Immature natural killer cell (primary cell): ENCODE data around the gene SPTLC2. TPM values are rescaled to one million over a fixed set of nuclear protein-coding genes. Genes with fewer than 3 reads are reported as not detected.

ENCODE experiments used
- DNase-seq, 3 donors: peaks; one replicate each; pipeline ENCODE4 v3.0.0; 2022; ENCODE audit warnings: mixed read lengths in 1 of 3
- H3K27ac Mint-ChIP-seq, 6 donors: one replicate each; pipeline ENCODE4 v1.8.0; 2020; ENCODE audit warnings: mixed read lengths in 6 of 6, mild to moderate bottlenecking in 5 of 6, inconsistent platforms in 4 of 6, moderate library complexity in 3 of 6
- H3K27me3 Mint-ChIP-seq, 3 donors: one replicate each; pipeline ENCODE4 v1.8.0; 2020 to 2021; ENCODE audit warnings: low read depth in 3 of 3, mild to moderate bottlenecking in 3 of 3, mixed read lengths in 3 of 3, moderate library complexity in 3 of 3, inconsistent platforms in 1 of 3
- H3K36me3 Mint-ChIP-seq, 3 donors: one replicate each; pipeline ENCODE4 v1.8.0; 2020; ENCODE audit warnings: mixed read lengths in 3 of 3, inconsistent platforms in 2 of 3, mild to moderate bottlenecking in 2 of 3
- H3K4me1 Mint-ChIP-seq, 2 donors: one replicate each; pipeline ENCODE4 v1.8.0; 2020; ENCODE audit warnings: inconsistent platforms in 2 of 2, mild to moderate bottlenecking in 2 of 2, mixed read lengths in 2 of 2, moderate library complexity in 1 of 2
- H3K4me3 Mint-ChIP-seq, 5 donors: one replicate each; pipeline ENCODE4 v1.8.0; 2020; ENCODE audit warnings: mild to moderate bottlenecking in 5 of 5, mixed read lengths in 5 of 5, inconsistent platforms in 3 of 5, moderate library complexity in 3 of 5
- H3K9me3 Mint-ChIP-seq, 6 donors: one replicate each; pipeline ENCODE4 v1.8.0; 2020; ENCODE audit warnings: mild to moderate bottlenecking in 6 of 6, mixed read lengths in 6 of 6, inconsistent platforms in 4 of 6, moderate library complexity in 3 of 6
- polyA plus RNA-seq, 3 donors: library from polyadenylated mRNA; unstranded; fragments of 300-500 nt; fragmentation: Illumina TruSeq; gene quantifications; one replicate each; pipeline ENCODE4 v1.2.3, GENCODE V29; 2021

SPTLC2 gene
- polyA plus RNA-seq, 3 donors from 2014 or later: 25.2 to 35.2 (median 32.3) TPM

GRCh38 chr14:77573964-77574363 is 42.5 kb downstream of the SPTLC2 start:
- Mint-ChIP-seq H3K9me3 (no peaks in the 10 kb centered on the region), H3K27me3 (no peaks in the 10 kb centered on the region), H3K27ac (peak overlapping the region in 1 of 6 donors; percentile 34), H3K4me1 (peaks cover 8 to 47% of the 10 kb centered on the region in 2 donors), H3K4me3 (no peak overlapping the region), H3K36me3 (peaks cover 0 to 29% (median 12%) of the 10 kb centered on the region in 3 donors)
- no peak for DNase-seq

DNA sequence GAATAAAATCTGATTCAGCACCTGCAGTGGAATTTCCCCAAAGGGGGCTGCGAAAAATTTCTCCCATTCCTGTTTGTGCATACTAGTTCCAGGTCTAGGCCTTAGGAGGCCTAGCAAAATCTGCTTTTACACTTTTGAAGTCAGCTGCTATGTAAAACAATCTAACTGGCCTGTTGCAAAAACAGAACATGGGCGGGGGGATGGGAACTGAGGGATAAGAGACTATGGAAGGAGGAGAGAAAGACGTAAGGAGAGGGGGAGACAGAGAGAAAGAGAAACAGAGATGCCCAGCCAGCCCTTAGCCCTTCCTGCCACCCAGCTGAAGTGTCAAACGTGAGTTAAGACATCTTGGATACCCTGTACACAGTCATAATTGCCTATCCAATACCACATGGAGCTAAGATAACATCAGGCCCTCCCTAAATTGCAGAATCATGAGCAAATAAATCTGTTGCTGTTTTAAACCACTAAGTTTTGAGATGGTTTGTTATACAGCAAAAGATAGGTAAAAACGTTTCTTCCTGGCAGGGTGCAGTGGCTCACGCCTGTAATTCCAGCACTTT is 45.6 kb downstream of the SPTLC2 start:
- H3K36me3 Mint-ChIP-seq: peaks cover 8 to 29% (median 15%) of the 10 kb centered on the region in 3 donors

GRCh38 chr14:77565994-77566305 is 50.5 kb downstream of the SPTLC2 start:
- Mint-ChIP-seq H3K4me1 (peaks cover 7 to 22% of the 10 kb centered on the region in 2 donors), H3K27ac (peak overlapping the region in 3 of 6 donors; percentile 36 to 65 (median 45)), H3K27me3 (no peaks in the 10 kb centered on the region), H3K4me3 (no peak overlapping the region), H3K9me3 (no peaks in the 10 kb centered on the region), H3K36me3 (peaks cover 9 to 17% (median 11%) of the 10 kb centered on the region in 3 donors)
- DNase-seq: no peak

More for the DNA sequence above, 45.6 kb downstream of the SPTLC2 start:
- Mint-ChIP-seq H3K27me3 (no peaks in the 10 kb centered on the region), H3K9me3 (no peaks in the 10 kb centered on the region), H3K4me3 (no peak overlapping the region), H3K27ac (peak overlapping the region in 4 of 6 donors; percentile 7 to 73 (median 35)), H3K4me1 (peaks cover 10 to 37% of the 10 kb centered on the region in 2 donors)
- DNase-seq: no peak

GRCh38 chr14:77565289-77565993 is 51.0 kb downstream of the SPTLC2 start:
- Mint-ChIP-seq H3K36me3 (peaks cover 9 to 22% (median 11%) of the 10 kb centered on the region in 3 donors), H3K27ac (peak overlapping the region; percentile 2 to 83 (median 50)), H3K27me3 (no peaks in the 10 kb centered on the region), H3K4me1 (peaks cover 5 to 16% of the 10 kb centered on the region in 2 donors), H3K9me3 (no peaks in the 10 kb centered on the region), H3K4me3 (no peak overlapping the region)
- DNase-seq: no peak

DNA sequence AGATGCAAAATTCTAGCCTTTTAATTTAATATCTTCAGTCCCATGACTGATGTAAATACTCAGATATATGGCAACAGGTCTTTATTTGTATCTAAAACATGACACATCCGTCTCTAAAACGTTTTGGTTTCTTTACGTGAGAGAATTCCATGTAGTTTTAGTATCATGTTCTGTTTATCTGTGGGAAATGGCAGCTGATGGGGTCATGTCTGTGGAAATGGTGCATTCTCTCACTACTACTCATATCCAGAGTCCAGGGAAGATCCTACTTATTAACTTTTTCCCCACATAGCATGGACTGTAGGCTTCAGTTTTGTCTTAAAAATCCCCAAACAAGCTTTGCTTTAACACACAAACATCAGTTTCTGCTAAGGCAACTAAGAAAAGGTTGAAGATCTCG is 53.8 kb downstream of the SPTLC2 start:
- peak overlapping the region in 1 of 6 donors; percentile 48 for H3K27ac Mint-ChIP-seq
- H3K9me3 Mint-ChIP-seq: no peaks in the 10 kb centered on the region
- H3K36me3 Mint-ChIP-seq: peaks cover 8 to 13% (median 9%) of the 10 kb centered on the region in 3 donors

GRCh38 chr14:77561881-77562280 is 54.6 kb downstream of the SPTLC2 start:
- DNase-seq: no peak
- Mint-ChIP-seq H3K4me3 (no peak overlapping the region), H3K27me3 (no peaks in the 10 kb centered on the region), H3K27ac (peak overlapping the region in 2 of 6 donors; percentile 8 to 48), H3K4me1 (peaks cover 10 to 23% of the 10 kb centered on the region in 2 donors), H3K9me3 (no peaks in the 10 kb centered on the region), H3K36me3 (peaks cover 9 to 17% (median 10%) of the 10 kb centered on the region in 3 donors)

More for the DNA sequence above, 53.8 kb downstream of the SPTLC2 start:
- peaks cover 5 to 15% of the 10 kb centered on the region in 2 donors for H3K4me1 Mint-ChIP-seq
- H3K27me3 Mint-ChIP-seq: no peaks in the 10 kb centered on the region
- DNase-seq: no peak
- H3K4me3 Mint-ChIP-seq: no peak overlapping the region

DNA sequence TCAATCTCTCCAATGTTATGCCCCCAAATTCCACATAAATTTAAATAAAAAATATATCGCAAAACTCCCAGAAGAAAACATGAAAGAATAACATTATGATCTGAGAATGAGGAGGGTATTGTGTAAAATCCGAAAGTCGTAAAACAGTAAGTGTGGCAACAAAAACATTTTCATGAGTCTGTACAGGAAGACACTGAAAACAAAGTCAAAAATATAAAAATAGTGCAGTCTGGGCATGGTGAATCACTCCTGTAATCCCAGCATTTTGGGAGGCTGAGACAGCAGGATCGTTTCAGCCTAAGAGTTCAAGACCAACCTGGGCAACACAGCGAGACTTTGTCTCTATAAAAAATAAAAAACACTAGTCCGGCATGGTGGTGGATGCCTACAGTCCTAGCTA is 57.1 kb downstream of the SPTLC2 start:
- Mint-ChIP-seq H3K36me3 (peaks cover 17 to 26% (median 20%) of the 10 kb centered on the region in 3 donors), H3K4me1 (peaks cover 12 to 31% of the 10 kb centered on the region in 2 donors), H3K9me3 (no peaks in the 10 kb centered on the region), H3K4me3 (no peak overlapping the region), H3K27ac (no peak overlapping the region), H3K27me3 (peaks cover 0 to 2% (median 0%) of the 10 kb centered on the region in 3 donors)
- DNase-seq: no peak

- peak overlapping the region in 3 of 5 donors; percentile 33 to 68 (median 52) for H3K4me3 Mint-ChIP-seq
- peaks cover 20 to 46% of the 10 kb centered on the region in 2 donors for H3K4me1 Mint-ChIP-seq
- peak overlapping the region in 3 of 6 donors; percentile 62 to 90 (median 80) for H3K27ac Mint-ChIP-seq
- DNase-seq: peak in 1 of 3 donors; percentile 25
- H3K9me3 Mint-ChIP-seq: no peaks in the 10 kb centered on the region
- peaks cover 17 to 31% (median 20%) of the 10 kb centered on the region in 3 donors for H3K36me3 Mint-ChIP-seq
- H3K27me3 Mint-ChIP-seq: peaks cover 0 to 2% (median 0%) of the 10 kb centered on the region in 3 donors
Measured at GRCh38 chr14:77557391-77557790, 59.0 kb downstream of the SPTLC2 start.

- Mint-ChIP-seq H3K4me1 (peaks cover 20 to 46% of the 10 kb centered on the region in 2 donors), H3K4me3 (peak overlapping the region in 2 of 5 donors; percentile 52 to 68), H3K27ac (peak overlapping the region in 3 of 6 donors; percentile 62 to 90 (median 80)), H3K36me3 (peaks cover 16 to 35% (median 20%) of the 10 kb centered on the region in 3 donors), H3K9me3 (no peaks in the 10 kb centered on the region), H3K27me3 (peaks cover 0 to 2% (median 0%) of the 10 kb centered on the region in 3 donors)
- DNase-seq: no peak
Measured at GRCh38 chr14:77556946-77557345, 59.5 kb downstream of the SPTLC2 start.

DNA sequence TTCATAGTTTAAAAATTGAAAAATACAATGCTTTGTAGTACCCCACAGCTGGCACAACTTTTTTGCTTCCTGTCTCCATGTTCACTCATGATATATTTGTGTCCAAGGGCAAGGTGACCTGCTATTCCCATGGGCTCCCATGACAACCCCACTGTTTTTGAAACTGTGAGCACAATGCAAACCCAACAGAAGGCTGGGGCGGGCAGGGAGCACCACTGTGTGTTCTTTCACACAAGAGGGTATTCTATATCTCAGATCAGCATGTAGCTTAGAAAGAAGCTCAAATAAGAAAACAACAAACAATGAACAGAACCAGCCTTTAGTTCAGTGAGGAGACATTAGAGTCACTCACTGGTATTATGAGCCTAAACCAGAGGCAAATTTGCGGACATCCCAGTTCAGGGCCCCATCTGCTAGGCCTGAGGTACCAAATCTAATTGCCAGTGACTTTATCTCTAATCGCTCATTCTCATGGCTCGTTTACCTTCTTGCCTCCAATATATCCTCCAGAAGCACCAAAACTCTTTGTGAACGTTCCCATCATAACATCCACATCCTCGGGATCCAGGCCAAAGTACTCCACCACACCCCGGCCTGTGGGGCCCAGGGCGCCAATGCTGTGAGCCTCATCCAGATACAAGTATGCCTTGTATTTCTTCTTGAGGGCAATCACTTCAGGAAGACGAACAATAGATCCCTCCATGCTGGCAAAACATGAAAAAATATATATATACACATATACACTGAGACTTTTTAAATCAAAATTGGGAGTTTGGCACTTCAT is 61.4 kb downstream of the SPTLC2 start:
- peaks cover 20 to 48% of the 10 kb centered on the region in 2 donors for H3K4me1 Mint-ChIP-seq
- H3K27me3 Mint-ChIP-seq: peaks cover 0 to 2% (median 0%) of the 10 kb centered on the region in 3 donors
- H3K9me3 Mint-ChIP-seq: no peaks in the 10 kb centered on the region
- H3K27ac Mint-ChIP-seq: peak overlapping the region; percentile 45 to 91 (median 75)
- DNase-seq: no peak
- peak overlapping the region in 2 of 5 donors; percentile 25 to 70 for H3K4me3 Mint-ChIP-seq
- H3K36me3 Mint-ChIP-seq: peaks cover 20 to 34% (median 22%) of the 10 kb centered on the region in 3 donors

DNA sequence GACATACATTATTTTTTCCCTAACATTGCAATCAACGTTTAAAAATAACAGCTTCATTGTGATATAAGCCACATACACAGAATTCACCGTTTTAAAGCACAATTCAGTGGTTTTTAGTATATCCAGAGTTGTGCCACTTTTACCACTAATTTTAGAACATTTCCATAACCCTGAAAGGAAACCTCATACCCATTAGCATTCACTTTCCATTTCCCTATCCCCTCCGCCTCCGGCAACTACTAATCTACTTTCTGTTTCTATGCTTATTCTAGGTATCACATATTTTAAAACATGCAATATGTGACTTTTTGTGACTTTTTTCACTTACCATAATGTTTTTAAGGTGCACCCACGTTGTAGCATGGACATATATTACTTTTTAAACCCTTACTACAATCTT is 62.2 kb downstream of the SPTLC2 start:
- Mint-ChIP-seq H3K9me3 (no peaks in the 10 kb centered on the region), H3K4me3 (peak overlapping the region in 4 of 5 donors; percentile 21 to 79 (median 60)), H3K4me1 (peaks cover 20 to 53% of the 10 kb centered on the region in 2 donors), H3K36me3 (peaks cover 20 to 39% (median 28%) of the 10 kb centered on the region in 3 donors), H3K27ac (peak overlapping the region in 5 of 6 donors; percentile 45 to 91 (median 73)), H3K27me3 (peaks cover 0 to 2% (median 0%) of the 10 kb centered on the region in 3 donors)
- peak in 1 of 3 donors; percentile 44 for DNase-seq

GRCh38 chr14:77549451-77549850 is 67.0 kb downstream of the SPTLC2 start:
- H3K27ac Mint-ChIP-seq: no peak overlapping the region
- H3K9me3 Mint-ChIP-seq: no peaks in the 10 kb centered on the region
- DNase-seq: no peak
- H3K36me3 Mint-ChIP-seq: peaks cover 12 to 45% (median 20%) of the 10 kb centered on the region in 3 donors
- no peak overlapping the region for H3K4me3 Mint-ChIP-seq
- H3K4me1 Mint-ChIP-seq: peaks cover 8 to 23% of the 10 kb centered on the region in 2 donors
- no peaks in the 10 kb centered on the region for H3K27me3 Mint-ChIP-seq

GRCh38 chr14:77547512-77548180 is 68.8 kb downstream of the SPTLC2 start:
- Mint-ChIP-seq H3K4me3 (no peak overlapping the region), H3K36me3 (peaks cover 7 to 40% (median 20%) of the 10 kb centered on the region in 3 donors)

More at GRCh38 chr14:77547512-77548180, 68.8 kb downstream of the SPTLC2 start:
- Mint-ChIP-seq H3K4me1 (peaks cover 11 to 19% of the 10 kb centered on the region in 2 donors), H3K27ac (no peak overlapping the region), H3K27me3 (no peaks in the 10 kb centered on the region), H3K9me3 (no peaks in the 10 kb centered on the region)
- no peak for DNase-seq
